Measurements from ENCODE around the gene GMDS. TPM values are rescaled to one million over a fixed set of nuclear protein-coding genes. Genes with fewer than 3 reads are reported as not detected.

Gene GMDS
- total and polyA plus RNA-seq, 2 of the 13 experiments (the other 11 are each of a cell fraction or from before 2014, with no cell fraction given): 64.4 to 112 TPM

DNA sequence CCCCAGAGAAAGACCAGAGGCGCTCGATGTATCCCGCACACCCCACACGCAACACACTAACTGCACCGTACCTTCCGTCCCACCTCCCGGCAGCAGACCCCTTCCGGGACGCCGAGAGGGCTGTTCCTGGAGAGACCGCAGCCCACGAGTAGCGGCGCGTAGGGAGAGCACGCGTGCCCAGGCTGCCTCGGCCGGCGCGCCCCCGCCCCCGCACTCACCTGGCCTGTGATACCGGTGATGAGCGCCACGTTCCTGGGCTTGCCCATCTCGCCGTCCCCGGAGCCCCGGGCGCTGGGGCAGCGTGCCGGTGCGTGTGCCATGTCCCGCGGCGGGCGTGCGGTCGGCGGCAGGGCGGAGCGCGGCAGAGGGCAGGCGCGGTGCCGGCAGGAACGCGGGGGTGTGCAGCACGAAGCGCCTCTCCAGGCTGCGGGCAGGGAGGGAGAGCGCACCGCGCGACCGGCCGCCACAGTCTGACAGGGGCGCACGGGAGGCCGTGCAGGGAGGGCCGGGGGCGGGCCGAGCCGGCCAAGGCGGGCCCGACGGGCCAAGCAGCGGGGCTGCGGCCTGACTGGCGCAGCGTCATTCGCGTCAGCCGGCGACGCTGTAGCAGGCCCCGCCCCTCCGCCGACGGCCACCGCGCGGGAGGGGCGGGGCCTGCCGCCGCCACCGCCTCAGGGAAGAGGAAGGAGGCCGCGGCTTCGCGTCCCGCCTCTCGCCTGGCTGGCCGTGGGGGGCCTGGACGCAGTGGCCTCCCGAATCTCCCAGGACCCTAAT, at the start of gene GMDS (continued):
- TF ChIP-seq ZNF879 (CRISPR knock-in tag; IDR thresholded peaks at IDR 0.05) (no peak), ZNF7 (CRISPR knock-in tag; IDR thresholded peaks at IDR 0.05) (no peak), FOXO1 (CRISPR knock-in tag; IDR thresholded peaks at IDR 0.05) (no peak; the same call in 1 of the 2 replicates), AKAP8 (CRISPR knock-in tag; IDR thresholded peaks at IDR 0.05) (peak; percentile 24; the same call in 1 of the 2 replicates), KMT2B (CRISPR knock-in tag; IDR thresholded peaks at IDR 0.05) (peak; percentile 64), ZNF720 (CRISPR knock-in tag; IDR thresholded peaks at IDR 0.05) (no peak), RORA (CRISPR knock-in tag; IDR thresholded peaks at IDR 0.05) (no peak), TARDBP (CRISPR knock-in tag; IDR thresholded peaks at IDR 0.05) (peak; percentile 75), FOXK1 (CRISPR knock-in tag; IDR thresholded peaks at IDR 0.05; ENCODE audit: borderline replicate concordance, low read depth) (no peak), ZNF619 (CRISPR knock-in tag; IDR thresholded peaks at IDR 0.05) (no peak; the same call in 1 of the 2 replicates), ZNF34 (CRISPR knock-in tag; IDR thresholded peaks at IDR 0.05; ENCODE audit: borderline replicate concordance) (peak; percentile 76; the same call in 1 of the 2 replicates), ZNF460 (CRISPR knock-in tag; IDR thresholded peaks at IDR 0.05; ENCODE audit: borderline replicate concordance) (no peak), GLI4 (CRISPR knock-in tag; IDR thresholded peaks at IDR 0.05; ENCODE audit: borderline replicate concordance) (no peak), ZNF550 (CRISPR knock-in tag; IDR thresholded peaks at IDR 0.05; ENCODE audit: borderline replicate concordance) (peak; percentile 95)
- TF ChIP-seq, protein P1, sequence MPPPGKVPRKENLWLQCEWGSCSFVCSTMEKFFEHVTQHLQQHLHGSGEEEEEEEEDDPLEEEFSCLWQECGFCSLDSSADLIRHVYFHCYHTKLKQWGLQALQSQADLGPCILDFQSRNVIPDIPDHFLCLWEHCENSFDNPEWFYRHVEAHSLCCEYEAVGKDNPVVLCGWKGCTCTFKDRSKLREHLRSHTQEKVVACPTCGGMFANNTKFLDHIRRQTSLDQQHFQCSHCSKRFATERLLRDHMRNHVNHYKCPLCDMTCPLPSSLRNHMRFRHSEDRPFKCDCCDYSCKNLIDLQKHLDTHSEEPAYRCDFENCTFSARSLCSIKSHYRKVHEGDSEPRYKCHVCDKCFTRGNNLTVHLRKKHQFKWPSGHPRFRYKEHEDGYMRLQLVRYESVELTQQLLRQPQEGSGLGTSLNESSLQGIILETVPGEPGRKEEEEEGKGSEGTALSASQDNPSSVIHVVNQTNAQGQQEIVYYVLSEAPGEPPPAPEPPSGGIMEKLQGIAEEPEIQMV (CRISPR knock-in tag; IDR thresholded peaks at IDR 0.05; ENCODE audit: low read depth): no peak; the same call in 1 of the 2 replicates
- TF ChIP-seq, protein P2, sequence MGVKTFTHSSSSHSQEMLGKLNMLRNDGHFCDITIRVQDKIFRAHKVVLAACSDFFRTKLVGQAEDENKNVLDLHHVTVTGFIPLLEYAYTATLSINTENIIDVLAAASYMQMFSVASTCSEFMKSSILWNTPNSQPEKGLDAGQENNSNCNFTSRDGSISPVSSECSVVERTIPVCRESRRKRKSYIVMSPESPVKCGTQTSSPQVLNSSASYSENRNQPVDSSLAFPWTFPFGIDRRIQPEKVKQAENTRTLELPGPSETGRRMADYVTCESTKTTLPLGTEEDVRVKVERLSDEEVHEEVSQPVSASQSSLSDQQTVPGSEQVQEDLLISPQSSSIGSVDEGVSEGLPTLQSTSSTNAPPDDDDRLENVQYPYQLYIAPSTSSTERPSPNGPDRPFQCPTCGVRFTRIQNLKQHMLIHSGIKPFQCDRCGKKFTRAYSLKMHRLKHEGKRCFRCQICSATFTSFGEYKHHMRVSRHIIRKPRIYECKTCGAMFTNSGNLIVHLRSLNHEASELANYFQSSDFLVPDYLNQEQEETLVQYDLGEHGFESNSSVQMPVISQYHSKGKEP (CRISPR knock-in tag; IDR thresholded peaks at IDR 0.05): 0 out of 2 replicates have a peak, but pooled peaks have one; percentile 23
- TF ChIP-seq, protein P3, sequence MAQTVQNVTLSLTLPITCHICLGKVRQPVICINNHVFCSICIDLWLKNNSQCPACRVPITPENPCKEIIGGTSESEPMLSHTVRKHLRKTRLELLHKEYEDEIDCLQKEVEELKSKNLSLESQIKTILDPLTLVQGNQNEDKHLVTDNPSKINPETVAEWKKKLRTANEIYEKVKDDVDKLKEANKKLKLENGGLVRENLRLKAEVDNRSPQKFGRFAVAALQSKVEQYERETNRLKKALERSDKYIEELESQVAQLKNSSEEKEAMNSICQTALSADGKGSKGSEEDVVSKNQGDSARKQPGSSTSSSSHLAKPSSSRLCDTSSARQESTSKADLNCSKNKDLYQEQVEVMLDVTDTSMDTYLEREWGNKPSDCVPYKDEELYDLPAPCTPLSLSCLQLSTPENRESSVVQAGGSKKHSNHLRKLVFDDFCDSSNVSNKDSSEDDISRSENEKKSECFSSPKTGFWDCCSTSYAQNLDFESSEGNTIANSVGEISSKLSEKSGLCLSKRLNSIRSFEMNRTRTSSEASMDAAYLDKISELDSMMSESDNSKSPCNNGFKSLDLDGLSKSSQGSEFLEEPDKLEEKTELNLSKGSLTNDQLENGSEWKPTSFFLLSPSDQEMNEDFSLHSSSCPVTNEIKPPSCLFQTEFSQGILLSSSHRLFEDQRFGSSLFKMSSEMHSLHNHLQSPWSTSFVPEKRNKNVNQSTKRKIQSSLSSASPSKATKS (CRISPR knock-in tag; IDR thresholded peaks at IDR 0.05): no peak
- TF ChIP-seq, protein P4, sequence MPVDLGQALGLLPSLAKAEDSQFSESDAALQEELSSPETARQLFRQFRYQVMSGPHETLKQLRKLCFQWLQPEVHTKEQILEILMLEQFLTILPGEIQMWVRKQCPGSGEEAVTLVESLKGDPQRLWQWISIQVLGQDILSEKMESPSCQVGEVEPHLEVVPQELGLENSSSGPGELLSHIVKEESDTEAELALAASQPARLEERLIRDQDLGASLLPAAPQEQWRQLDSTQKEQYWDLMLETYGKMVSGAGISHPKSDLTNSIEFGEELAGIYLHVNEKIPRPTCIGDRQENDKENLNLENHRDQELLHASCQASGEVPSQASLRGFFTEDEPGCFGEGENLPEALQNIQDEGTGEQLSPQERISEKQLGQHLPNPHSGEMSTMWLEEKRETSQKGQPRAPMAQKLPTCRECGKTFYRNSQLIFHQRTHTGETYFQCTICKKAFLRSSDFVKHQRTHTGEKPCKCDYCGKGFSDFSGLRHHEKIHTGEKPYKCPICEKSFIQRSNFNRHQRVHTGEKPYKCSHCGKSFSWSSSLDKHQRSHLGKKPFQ (CRISPR knock-in tag; IDR thresholded peaks at IDR 0.05; ENCODE audit: insufficient replicate concordance): peak; percentile 26
- TF ChIP-seq, protein P5, sequence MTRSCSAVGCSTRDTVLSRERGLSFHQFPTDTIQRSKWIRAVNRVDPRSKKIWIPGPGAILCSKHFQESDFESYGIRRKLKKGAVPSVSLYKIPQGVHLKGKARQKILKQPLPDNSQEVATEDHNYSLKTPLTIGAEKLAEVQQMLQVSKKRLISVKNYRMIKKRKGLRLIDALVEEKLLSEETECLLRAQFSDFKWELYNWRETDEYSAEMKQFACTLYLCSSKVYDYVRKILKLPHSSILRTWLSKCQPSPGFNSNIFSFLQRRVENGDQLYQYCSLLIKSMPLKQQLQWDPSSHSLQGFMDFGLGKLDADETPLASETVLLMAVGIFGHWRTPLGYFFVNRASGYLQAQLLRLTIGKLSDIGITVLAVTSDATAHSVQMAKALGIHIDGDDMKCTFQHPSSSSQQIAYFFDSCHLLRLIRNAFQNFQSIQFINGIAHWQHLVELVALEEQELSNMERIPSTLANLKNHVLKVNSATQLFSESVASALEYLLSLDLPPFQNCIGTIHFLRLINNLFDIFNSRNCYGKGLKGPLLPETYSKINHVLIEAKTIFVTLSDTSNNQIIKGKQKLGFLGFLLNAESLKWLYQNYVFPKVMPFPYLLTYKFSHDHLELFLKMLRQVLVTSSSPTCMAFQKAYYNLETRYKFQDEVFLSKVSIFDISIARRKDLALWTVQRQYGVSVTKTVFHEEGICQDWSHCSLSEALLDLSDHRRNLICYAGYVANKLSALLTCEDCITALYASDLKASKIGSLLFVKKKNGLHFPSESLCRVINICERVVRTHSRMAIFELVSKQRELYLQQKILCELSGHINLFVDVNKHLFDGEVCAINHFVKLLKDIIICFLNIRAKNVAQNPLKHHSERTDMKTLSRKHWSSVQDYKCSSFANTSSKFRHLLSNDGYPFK (CRISPR knock-in tag; IDR thresholded peaks at IDR 0.05; ENCODE audit: borderline replicate concordance): no peak
